ENCODE data around the gene TMEM222.
A peak's percentile ranks its signal among the peaks of the same experiment; 100 is the strongest.
"Not testable (repeated sequence)": the region's sequence is repeated elsewhere in the genome, so short reads cannot be mapped to it uniquely, and the experiment has no call there.

The TMEM222 gene

GRCh38 chr1:27321813-27322568, at the start of gene TMEM222:
Gene TMEM222 (plus strand): TSS chr1:27322163. CDS start chr1:27322198, 35 bp downstream.
- DNase-seq, result peak; percentile 92

GRCh38 chr1:27274204-27274603, 47.8 kb upstream of the TMEM222 start:
- DNase-seq, result no peak

- DNase-seq, result no peak
Measured at GRCh38 chr1:27275696-27276095, 46.3 kb upstream of the TMEM222 start.

- DNase-seq, result peak; percentile 40
Measured at GRCh38 chr1:27284425-27285273, 37.3 kb upstream of the TMEM222 start.

- DNase-seq, result no peak
Measured at GRCh38 chr1:27285274-27285660, 36.7 kb upstream of the TMEM222 start.

GRCh38 chr1:27285821-27286220, 36.1 kb upstream of the TMEM222 start:
- not testable (repeated sequence) for DNase-seq

- not testable (repeated sequence) for DNase-seq
Measured at GRCh38 chr1:27289125-27289524, 32.8 kb upstream of the TMEM222 start.

- DNase-seq, result no peak
Measured at GRCh38 chr1:27290581-27290980, 31.4 kb upstream of the TMEM222 start.

GRCh38 chr1:27292106-27292505, 29.9 kb upstream of the TMEM222 start:
- DNase-seq, result no peak

- no peak for DNase-seq
Measured at GRCh38 chr1:27293915-27294314, 28.0 kb upstream of the TMEM222 start.

- DNase-seq, result peak; percentile 8
Measured at GRCh38 chr1:27296773-27297291, 25.1 kb upstream of the TMEM222 start.

GRCh38 chr1:27297903-27298302, 24.1 kb upstream of the TMEM222 start:
- no peak for DNase-seq

- DNase-seq, result no peak
Measured at GRCh38 chr1:27298632-27299384, 23.2 kb upstream of the TMEM222 start.

- peak; percentile 87 for DNase-seq
Measured at GRCh38 chr1:27299385-27300271, 22.3 kb upstream of the TMEM222 start.

GRCh38 chr1:27300341-27301051, 21.5 kb upstream of the TMEM222 start:
- peak; percentile 79 for DNase-seq

GRCh38 chr1:27301052-27301422, 20.9 kb upstream of the TMEM222 start:
- DNase-seq, result no peak

- no peak for DNase-seq
Measured at GRCh38 chr1:27301582-27302199, 20.3 kb upstream of the TMEM222 start.

GRCh38 chr1:27302612-27303011, 19.4 kb upstream of the TMEM222 start:
- DNase-seq, result no peak

GRCh38 chr1:27303509-27303908, 18.5 kb upstream of the TMEM222 start:
- no peak for DNase-seq

- no peak for DNase-seq
Measured at GRCh38 chr1:27306071-27306470, 15.9 kb upstream of the TMEM222 start.
